Fibroblast of skin of back (primary cell): ENCODE measurements around the gene CHST11.

Source experiments
- DNase-seq: peaks from one replicate; pipeline ENCODE4 v3.0.0-alpha.2; 2013

The CHST11 gene

GRCh38 chr12:104723895-104724294 is 267.1 kb downstream of the CHST11 start:
- no peak for DNase-seq

GRCh38 chr12:104724992-104725585 is 268.3 kb downstream of the CHST11 start:
- no peak for DNase-seq

- DNase-seq: no peak
Observed at GRCh38 chr12:104725610-104726009, 268.9 kb downstream of the CHST11 start.

GRCh38 chr12:104727726-104728465 is 271.1 kb downstream of the CHST11 start:
- DNase-seq: no peak

GRCh38 chr12:104729091-104729490 is 272.3 kb downstream of the CHST11 start:
- DNase-seq: no peak

- no peak for DNase-seq
Observed at GRCh38 chr12:104729610-104730446, 273.1 kb downstream of the CHST11 start.

- no peak for DNase-seq
Observed at GRCh38 chr12:104730763-104731162, 274.0 kb downstream of the CHST11 start.

- DNase-seq: no peak
Observed at GRCh38 chr12:104733717-104734175, 277.0 kb downstream of the CHST11 start.

GRCh38 chr12:104734541-104735095 is 277.9 kb downstream of the CHST11 start:
- no peak for DNase-seq

- DNase-seq: no peak
Observed at GRCh38 chr12:104735801-104736200, 279.1 kb downstream of the CHST11 start.

- DNase-seq: peak; percentile 89
Observed at GRCh38 chr12:104736307-104736706, 279.6 kb downstream of the CHST11 start.

- DNase-seq: no peak
Observed at GRCh38 chr12:104737113-104737512, 280.4 kb downstream of the CHST11 start.

GRCh38 chr12:104737791-104738301 is 281.1 kb downstream of the CHST11 start:
- peak; percentile 48 for DNase-seq

GRCh38 chr12:104738331-104738730 is 281.6 kb downstream of the CHST11 start:
- no peak for DNase-seq

GRCh38 chr12:104738776-104739642 is 282.3 kb downstream of the CHST11 start:
- no peak for DNase-seq

- DNase-seq: no peak
Observed at GRCh38 chr12:104740668-104741067, 283.9 kb downstream of the CHST11 start.

GRCh38 chr12:104741077-104741476 is 284.3 kb downstream of the CHST11 start:
- no peak for DNase-seq

- DNase-seq: no peak
Observed at GRCh38 chr12:104741497-104742367, 285.0 kb downstream of the CHST11 start.

- DNase-seq: no peak
Observed at GRCh38 chr12:104742551-104743201, 285.9 kb downstream of the CHST11 start.

- no peak for DNase-seq
Observed at GRCh38 chr12:104743202-104743580, 286.4 kb downstream of the CHST11 start.
